ENCODE results near the gene LSM10.

- TF ChIP-seq CTCF (IDR thresholded peaks at IDR 0.05) (no peak), POLR2A (IDR thresholded peaks at IDR 0.05) (no peak)
Measured at GRCh38 chr1:36447450-36447849, 49.7 kb upstream of the LSM10 start.
